Measurements from ENCODE around the gene CDH13. TPM values are rescaled to one million over a fixed set of nuclear protein-coding genes. Genes with fewer than 3 reads are reported as not detected.

CDH13 gene
- total and polyA plus RNA-seq, 2 donors (not counting 3 experiments of a cell fraction or from before 2014, with no cell fraction given), result 96.6 to 124 TPM

DNA sequence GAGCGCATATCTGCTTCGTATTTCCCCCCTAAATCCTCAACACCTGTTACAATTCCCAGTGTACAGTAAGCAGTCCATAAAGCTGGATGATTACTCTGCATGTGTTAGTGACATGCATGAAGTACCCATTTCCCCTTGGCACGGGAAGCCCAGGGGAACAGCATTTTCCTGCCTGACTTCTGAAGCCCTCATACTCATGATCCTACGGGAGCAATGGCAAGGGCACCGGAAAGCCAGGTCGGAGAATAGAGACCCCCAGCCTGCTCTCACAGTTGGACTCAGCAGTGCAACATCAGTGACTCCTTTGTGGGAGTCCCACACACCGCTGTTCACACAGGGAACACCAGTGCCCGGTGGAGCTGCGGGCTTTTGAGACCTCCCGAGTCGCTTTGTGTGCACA lies 336.9 kb downstream of the CDH13 start:
- Histone ChIP-seq H3K4me2 (ENCODE audit: insufficient read depth, low read length) (no peak overlapping the region), H3K36me3 (ENCODE audit: control insufficient read depth in 2 of 2, extremely low read depth in 1 of 2, insufficient read depth in 2 of 2, low read length in 2 of 2) (no peaks in the 10 kb centered on the region), H3K79me2 (ENCODE audit: control insufficient read depth, insufficient read depth, low read length) (no peaks in the 10 kb centered on the region), H3K27ac (ENCODE audit: insufficient read depth, low read depth, low read length) (no peak overlapping the region), H2AFZ (ENCODE audit: low read depth, low read length) (no peak overlapping the region), H3K4me1 (ENCODE audit: control insufficient read depth, extremely low read depth, insufficient read depth, low read length) (no peaks in the 10 kb centered on the region), H3K27me3 (ENCODE audit: control insufficient read depth in 2 of 2, insufficient read depth in 2 of 2, low read length in 2 of 2) (no peaks in the 10 kb centered on the region), H3K9me1 (replicated peaks; ENCODE audit: control insufficient read depth, extremely low read depth, insufficient read depth, low read length) (no peaks in the 10 kb centered on the region), H3K9me3 (replicated peaks; ENCODE audit: control insufficient read depth, insufficient read depth, low read length) (no peaks in the 10 kb centered on the region), H4K20me1 (replicated peaks; ENCODE audit: control insufficient read depth, extremely low read depth, insufficient read depth, low read length) (no peaks in the 10 kb centered on the region), H3K9ac (replicated peaks; ENCODE audit: extremely low read depth, insufficient read depth, low read length) (no peak overlapping the region), H3K4me3 (replicated peaks in 1 of 3; ENCODE audit: insufficient read depth in 1 of 3, low read depth in 1 of 3, low read length in 3 of 3) (no peak overlapping the region)
- no TSS peak for BruUV-seq (replicated peaks)
- DNase-seq (ENCODE audit: low read depth, low spot score), result no peak
- dilution Hi-C loops (cut with MboI; ENCODE audit: extremely low pct_ligation_motif_present, low sequenced_read_pairs) (no loop called here), intact Hi-C loops (cut with micrococcal nuclease) (no loop called here)
- TF ChIP-seq, protein P1, sequence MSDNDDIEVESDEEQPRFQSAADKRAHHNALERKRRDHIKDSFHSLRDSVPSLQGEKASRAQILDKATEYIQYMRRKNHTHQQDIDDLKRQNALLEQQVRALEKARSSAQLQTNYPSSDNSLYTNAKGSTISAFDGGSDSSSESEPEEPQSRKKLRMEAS (IDR thresholded peaks at IDR 0.05; ENCODE audit: insufficient read depth, insufficient read length), result no peak
- TF ChIP-seq POLR2AphosphoS5 (IDR thresholded peaks at IDR 0.05; ENCODE audit: insufficient read depth, low read depth, low read length) (no peak), JUN (IDR thresholded peaks at IDR 0.05; ENCODE audit: borderline replicate concordance, insufficient read depth, insufficient read length, low read depth) (no peak), GATA2 (IDR thresholded peaks at IDR 0.05; ENCODE audit: insufficient read depth, insufficient read length, low read depth, low read length) (no peak), MYC (IDR thresholded peaks at IDR 0.05; ENCODE audit: low read depth, low read length) (no peak), EZH2 (IDR thresholded peaks at IDR 0.05; ENCODE audit: borderline replicate concordance, low read depth, low read length, severe bottlenecking) (no peak), POLR2A (IDR thresholded peaks at IDR 0.05; ENCODE audit: low read depth, low read length) (no peak), FOS (IDR thresholded peaks at IDR 0.05; ENCODE audit: borderline replicate concordance, insufficient read depth, low read length) (no peak)
- TF ChIP-seq, protein P2, sequence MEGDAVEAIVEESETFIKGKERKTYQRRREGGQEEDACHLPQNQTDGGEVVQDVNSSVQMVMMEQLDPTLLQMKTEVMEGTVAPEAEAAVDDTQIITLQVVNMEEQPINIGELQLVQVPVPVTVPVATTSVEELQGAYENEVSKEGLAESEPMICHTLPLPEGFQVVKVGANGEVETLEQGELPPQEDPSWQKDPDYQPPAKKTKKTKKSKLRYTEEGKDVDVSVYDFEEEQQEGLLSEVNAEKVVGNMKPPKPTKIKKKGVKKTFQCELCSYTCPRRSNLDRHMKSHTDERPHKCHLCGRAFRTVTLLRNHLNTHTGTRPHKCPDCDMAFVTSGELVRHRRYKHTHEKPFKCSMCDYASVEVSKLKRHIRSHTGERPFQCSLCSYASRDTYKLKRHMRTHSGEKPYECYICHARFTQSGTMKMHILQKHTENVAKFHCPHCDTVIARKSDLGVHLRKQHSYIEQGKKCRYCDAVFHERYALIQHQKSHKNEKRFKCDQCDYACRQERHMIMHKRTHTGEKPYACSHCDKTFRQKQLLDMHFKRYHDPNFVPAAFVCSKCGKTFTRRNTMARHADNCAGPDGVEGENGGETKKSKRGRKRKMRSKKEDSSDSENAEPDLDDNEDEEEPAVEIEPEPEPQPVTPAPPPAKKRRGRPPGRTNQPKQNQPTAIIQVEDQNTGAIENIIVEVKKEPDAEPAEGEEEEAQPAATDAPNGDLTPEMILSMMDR (IDR thresholded peaks at IDR 0.05; ENCODE audit: extremely low read depth in 1 of 2, insufficient read depth in 1 of 2, low read depth in 1 of 2, low read length in 2 of 2), result no peak
- CTCF ChIA-PET, result no interaction called here
- POLR2A ChIA-PET, result no interaction called here
- FAIRE-seq, result no peak

Measured in endothelial cell of umbilical vein (primary cell).